NOMO-1 treated with dmso at 0.1 percent for 144 hours (cell line): ENCODE results near the gene SGCA.

Experiments
- DNase-seq: peaks from one replicate; lab custom pipeline; 2025; ENCODE audit not compliant: unreplicated experiment; lab: John Stamatoyannopoulos, UW

SGCA gene

DNA sequence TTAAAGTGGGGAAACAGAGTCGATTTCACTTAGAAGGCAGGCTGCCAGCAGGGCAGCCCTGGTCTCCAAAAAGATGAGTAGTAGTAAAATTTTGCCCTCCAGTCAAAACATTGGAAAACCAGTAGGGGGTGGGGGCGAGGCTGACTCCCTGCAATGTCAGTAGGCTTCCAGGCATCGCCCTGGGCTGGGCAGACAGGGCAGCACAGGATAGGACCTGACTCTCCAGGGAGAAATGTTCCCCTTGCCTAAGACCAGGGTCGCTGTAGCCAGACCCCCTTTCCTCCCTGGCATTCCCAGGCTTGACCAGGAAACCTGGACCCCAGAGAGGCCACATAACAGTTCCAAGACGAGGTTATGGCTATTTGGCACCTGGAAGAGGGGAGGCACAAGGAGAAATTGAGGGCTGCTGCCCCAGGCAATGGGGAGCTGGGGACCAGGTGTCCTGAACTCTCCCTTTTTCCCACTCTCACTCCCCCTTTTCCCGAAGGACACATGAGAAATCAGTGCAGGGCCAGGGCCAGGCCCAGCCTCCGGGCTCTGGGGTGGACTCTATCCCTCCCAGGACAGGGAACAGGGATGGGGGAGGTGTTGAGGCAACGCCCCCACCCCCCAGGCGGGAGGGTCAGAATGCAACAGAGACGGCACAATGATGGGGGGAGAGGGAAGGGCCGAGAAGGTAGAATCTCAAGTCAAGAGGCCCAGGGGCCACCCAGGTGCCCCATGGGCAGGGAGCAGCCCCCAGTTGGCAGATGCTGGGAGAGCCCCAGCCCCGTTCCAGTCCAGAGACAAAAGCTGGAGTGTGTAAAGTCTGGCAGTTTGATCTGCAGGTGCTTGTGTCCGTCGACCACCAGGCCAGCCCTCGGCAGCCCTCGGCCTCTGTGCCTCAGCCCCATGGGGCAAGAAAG is 31.3 kb upstream of the SGCA start:
- DNase-seq: no peak

DNA sequence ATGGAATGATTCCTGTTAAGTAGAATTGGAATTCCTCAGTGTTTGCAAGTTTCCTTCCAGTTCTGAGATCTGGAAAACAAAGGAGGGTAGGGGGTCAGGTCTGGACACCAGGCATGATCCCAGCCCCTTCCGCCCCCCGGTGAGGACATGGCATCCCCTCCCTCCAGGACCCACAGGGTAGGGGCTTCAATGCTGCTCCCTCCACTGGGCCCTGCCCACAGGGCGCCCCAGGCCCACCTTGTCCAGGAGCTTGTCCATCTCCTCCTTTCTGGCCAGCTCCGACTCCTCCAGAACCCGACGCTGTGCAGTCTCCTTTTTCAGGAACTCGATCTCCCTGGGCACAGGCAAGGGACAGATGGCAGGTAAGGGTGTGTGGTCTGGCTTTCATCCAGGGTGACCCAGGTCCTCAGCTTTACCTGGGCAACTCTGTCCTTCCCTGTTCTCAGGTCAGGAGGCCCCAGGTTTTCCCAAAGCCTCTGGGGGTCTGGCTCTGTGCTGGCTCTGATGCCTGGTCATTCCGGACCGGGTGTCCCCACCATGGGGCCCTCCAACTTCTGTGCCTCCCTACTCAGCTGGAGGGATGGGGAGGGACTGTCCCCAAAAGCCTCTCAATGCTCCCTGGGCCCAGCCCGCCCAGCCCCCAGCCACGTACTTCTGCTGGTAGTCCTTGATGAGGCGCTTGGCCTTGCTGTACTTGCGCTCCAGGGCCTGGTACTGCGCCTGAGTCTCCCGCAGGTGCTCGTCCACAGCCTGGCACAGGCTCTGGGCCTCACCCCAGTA is 30.3 kb upstream of the SGCA start:
- DNase-seq: no peak

DNA sequence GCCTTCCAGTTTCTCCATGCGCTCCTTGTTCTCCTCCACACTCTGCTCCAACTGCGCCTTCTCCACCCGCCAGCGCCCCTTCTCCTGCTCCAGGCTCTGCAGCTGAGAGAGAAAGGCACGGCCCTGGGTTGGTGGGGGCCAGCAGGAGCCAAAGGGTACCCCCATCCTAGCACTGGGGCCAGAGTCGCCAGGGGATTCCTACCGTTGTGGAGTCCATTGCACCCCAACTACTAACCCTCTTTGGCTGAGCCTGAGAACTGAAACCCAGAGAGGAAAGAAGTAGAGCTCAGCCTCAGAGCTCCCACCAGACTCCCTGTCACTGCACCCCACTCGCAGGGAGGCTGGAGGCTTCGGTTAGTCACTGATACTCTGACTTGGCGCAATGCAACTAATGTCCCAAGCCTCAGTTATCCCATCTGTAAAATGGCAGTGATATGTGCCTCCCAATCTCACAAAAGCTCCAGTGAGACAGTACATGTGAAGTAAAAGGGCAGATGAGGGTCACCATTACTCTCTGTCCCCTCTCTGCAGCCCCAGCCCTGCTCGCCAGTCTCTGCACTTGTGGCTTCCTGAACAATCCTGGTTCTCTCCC is 29.6 kb upstream of the SGCA start:
- no peak for DNase-seq

DNA sequence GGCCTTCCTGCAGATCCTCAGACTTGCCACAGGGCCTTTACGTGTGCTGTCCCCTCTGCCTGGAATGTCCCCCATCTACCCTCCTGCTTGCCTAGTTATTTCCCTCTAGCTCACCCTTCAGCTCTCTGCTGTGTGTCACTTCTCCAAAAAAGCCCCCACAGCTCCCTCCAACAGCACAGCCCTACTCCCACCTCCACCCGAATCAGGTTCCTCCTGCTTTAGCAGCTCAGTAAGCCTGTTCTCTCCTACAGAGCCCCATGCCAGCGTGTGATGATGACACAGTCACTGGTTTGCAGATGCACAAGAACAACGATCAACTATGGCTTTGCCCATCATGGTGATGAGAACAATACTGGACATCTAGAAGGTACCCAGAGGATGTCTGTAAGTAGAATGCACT is 28.8 kb upstream of the SGCA start:
- no peak for DNase-seq

DNA sequence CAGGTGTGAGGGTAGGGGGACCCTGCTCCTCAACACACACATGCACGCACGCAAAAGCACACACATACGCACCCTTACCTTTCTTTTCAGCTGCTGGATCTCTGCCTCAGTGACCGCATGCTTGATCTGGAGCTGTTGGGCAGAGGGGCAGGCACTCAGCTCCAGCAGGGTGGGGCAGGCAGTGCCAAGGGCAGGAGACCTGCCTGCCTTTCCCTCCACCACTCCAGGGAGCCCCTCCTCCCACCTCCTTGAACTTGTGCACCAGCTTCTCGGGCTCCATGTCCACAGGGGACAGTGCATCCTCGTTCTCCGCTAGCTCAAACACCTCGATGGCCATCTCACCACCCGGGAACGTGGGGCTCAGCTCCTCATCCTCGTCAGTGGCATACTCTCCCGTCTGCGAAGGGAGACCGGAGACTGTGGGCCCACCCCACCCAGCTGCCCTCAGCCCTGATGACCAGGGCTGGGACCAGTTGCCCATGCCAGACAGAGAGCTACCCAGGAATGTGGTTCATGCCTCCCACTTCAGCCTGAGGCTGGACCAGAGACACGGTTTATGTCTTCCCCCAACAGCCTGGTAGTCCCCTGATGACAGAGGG is 26.5 kb upstream of the SGCA start:
- no peak for DNase-seq

DNA sequence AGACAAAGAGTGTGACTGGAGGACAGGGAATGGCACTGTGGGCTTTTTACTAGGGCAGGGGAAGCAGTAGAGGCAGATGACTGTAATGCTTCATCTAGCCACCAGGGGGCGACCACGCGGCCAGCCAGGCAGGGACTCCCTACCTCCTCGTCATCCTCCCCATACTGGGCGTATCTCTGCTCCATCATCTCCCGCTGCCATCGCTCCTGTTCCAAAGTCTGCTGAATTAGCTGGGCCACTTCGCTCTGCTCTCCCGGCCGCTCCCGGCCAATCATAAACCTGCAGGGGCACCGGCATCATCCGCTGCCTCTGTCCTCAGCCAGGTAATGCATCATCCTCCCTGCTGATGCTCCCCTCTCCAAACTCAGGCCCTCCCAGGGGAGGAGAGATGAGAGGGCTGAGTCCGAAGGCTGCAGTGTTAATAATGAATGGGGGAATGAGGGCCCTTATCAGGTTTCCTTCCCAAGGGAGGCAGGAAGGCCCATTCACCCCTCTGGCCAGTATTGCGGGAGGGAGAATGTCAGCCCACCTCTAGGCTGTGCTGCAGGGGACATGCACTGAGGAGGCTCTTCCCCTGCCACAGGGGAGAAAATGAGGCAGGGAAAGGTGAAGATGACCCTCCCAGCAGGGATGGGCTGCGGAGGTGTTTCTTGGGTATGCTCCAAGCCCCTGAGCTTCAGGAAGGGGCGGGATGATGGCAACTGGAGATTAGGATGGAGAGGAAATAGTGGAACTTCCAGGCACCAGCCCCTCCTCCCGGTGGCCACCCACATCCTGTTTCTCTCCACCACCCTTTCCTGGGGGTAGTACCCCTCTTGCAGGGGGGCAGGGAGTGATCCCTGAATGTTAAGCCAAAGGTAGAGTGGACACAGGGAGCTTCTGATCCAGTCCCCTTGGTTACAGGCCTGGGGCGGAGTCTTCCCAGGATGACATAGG is 25.6 kb upstream of the SGCA start:
- DNase-seq: peak; percentile 49

DNA sequence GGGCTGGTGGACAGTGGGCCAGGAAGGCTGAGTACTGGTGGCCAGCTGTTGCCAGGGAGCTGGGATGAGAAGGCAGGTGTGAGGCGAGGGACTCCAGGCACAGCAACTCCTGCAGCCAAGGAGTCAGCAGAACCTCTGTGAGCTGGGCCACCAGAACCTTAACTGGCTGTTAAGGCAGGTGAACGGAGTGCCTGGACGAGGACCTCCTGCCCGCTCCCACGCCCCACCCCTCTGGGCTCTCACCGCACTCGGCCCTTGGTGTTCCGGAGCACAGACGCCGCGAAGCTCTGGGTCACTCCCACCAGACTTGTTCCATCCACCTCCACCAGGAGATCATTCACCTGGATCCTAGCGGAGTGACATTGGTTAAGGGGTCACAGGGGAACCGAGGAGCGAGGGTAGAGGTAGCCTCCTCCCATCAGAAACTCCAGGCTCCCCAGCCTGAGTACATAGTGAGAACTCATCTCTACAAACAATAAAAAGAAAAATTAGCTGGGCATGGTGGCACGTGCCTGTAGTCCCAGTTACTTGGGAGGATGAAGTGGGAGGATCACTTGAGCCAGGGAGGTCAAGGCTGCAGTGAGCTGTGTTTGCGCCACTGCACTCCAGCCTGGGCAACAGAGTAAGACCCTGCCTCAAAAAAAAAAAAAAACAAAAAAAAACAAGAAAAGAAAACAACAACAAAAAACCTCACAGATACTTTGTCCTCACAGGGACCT is 24.6 kb upstream of the SGCA start:
- no peak for DNase-seq

DNA sequence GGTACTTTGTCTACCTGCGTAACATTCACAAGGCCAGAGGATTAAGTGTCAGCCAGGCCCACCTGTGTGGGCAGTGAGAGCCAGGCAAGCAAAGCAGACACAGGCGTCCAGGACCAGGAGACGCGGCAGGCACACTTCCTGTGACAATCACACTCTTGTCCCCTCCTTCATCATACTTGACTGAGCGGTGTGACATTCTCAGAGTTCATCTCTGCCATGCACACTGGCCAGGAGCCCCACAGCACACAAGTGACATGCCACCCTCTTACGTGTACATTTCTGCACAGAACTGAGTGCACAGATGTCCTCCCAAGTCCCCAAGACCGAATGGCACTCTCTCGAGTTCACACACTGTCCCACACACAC is 24.1 kb upstream of the SGCA start:
- DNase-seq: no peak

DNA sequence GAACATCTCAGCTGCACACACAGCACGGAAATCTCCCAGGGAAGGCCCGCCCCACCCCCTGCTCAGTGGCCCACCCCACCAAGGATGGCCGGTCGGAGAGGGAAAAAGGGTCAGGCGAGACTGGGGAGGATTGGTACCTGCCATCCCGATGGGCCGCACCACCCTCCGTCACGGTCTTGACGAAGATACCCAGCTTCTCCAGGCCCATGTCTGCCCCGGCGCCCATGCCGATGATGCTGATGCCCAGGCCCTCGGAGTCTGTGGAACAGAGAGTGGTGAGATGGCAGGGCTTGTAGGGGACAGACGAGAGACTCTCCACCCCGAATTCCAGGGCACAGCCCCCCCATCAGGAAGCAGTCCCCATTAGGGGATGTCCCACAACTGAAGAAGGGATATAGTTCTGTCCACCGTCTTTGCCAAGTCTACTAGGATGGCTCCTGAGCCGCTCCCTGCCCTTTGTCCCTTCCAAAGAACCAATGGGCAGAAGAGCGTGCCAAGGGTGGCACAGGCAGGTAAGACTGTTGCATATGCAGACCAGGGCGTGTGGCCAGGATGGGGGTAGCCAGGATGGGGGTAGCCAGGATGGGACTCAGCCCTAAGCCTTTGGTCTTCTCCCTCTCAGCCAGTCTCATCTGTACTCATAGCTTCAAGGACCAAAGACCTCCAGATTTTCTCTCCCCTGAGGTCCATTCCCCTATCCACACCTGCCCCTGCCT is 22.2 kb upstream of the SGCA start:
- no peak for DNase-seq

DNA sequence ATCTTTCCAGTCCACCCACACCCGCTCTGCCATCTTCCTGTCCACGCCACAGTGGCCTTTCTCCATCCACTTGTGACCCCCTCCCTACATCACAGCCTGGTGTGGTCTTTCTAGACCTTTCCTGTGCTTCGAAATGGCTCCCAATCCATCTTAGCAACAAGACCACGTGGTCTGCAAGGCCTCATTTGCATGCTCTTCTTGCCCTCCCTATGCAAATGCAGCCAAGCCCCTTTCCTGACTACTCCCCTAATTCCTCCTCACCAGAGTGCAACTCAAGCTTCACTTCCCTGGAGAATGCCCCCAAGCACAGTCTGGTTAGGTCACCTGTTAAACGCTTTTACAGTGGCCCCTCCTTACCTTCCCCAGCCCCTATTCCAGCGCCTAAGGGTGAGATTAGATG is 21.4 kb upstream of the SGCA start:
- DNase-seq: no peak

DNA sequence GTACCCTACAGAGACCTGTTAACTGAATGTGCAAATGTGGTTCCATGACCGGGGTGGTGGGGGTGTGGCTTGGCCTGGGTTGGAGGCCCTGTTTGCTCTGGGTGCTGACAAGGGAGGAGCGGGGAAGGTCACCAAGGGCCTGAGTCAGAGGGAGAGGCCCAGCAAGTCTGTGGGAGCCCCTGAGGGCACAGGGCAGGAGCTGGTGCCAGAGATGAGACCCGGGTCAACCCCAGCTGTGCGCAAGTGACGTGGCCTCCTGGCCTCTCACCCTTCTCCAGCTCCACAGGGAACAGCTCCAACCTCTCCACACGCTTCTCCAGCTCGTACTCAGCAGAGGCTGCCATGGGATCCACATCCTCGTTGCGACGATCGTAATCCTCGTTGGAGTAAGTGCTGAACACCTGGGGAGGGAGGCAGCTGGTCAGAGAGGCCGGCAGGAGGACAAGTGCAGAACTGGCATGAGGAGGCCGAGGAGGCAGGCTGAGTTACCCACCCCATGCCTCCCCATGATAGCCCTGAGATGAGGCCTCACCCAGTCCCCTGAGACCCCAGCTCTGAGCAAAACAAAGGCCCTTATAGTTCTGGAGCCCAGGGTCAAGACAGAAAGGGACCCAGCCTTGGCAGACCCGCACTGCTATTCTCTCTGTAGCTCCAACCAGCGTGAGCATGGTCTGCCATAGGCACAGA is 20.8 kb upstream of the SGCA start:
- DNase-seq: no peak

DNA sequence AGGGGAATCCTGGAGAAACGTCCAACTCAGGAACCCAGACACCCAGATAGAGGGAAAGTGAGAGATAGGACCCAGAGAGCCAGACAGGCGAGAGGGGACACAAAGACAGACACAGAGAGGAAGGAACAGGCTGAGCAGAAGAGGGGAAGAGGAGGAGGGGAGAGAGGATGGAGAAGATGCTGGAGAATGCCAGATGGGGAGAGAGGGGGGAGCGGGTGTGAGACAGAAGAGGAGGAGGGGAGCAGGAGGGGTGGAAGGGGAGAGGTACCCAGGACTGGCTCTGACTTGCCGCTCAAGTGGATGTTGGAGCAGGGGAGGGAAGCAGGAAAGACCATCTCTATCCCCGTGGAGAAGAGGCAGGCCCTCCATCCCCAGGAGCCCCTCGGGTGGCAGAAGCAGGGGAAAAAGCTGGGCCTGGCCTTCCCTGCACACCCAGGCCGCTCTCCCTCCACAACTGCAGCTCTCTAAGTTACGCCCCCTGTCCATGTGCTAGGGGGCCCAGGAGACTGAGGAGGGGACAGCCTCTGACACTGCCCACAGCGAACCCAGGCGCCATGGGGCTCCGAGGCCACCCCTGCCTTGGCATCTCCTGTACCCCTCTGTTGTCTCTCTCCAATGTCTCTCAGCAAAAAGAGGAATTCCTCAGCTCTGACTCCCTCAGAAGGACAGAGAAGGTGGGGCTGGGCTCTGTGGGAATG is 20.1 kb upstream of the SGCA start:
- DNase-seq: no peak

DNA sequence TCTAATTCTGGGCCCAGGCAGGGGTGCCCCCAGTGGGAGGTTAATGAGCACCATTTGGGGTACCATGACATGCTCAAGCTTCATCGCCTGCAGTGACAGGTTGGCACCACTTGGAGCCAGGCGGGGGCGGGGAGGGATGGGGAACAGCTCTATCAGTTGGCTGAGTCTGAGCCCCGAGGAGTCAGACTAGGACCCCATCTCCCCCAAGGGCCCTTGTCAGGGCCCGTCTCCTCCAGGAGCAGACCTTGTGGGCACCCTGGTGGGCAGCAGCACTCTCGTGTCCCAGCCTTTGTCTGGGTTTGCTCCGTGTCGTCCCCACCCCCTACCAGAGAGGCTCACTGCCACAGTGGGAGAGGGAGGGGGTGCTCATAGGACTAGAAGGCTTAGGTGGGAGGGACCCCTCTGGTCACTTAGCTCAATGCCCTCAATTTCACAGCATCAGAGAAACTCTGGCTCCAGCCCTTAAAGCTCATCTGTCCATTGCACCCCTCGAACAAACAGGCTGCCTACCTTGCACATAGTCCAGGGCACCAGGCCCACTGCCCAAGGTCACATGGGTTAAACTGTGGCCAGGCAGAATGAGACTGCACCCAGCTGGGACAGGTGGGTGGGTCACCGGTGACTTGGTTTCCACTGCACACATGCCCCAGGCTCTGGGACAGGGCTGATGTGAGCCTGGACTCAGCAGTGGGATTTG is 19.4 kb upstream of the SGCA start:
- DNase-seq: no peak

DNA sequence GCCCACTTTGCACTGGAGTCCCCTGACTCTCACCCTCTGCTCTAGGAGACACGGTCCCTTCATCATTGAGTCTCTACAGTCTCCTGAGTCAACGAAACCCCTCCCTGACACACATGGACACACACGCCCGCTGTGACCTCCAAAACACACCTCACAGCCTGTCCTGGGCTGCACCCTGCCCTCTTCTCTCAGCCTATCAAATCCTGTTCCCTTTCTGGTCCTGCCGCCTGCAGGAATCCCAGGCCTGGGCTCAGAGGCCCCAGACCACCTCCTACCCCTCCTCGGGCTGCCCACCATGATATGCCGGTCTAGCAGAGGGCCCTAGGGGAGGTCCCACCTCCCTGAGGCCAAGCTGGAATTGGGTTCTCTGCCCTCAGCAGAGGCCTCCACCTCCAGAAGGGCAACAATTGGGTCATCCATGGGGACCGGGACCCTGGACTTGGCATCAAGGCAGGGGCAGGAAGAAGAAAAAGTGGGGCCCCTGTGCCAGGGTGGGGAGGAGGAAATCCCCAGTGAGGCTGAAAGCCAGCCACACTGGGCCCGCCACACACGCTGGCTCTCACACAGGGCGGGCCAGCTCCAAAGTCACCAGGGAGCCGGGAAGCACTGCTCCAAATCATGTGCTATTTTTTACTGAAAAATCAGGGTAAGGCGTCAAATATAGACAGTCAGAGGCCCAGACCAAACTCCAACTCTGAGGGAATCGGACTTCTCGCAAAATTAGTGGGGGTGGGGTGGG is 18.7 kb upstream of the SGCA start:
- no peak for DNase-seq

DNA sequence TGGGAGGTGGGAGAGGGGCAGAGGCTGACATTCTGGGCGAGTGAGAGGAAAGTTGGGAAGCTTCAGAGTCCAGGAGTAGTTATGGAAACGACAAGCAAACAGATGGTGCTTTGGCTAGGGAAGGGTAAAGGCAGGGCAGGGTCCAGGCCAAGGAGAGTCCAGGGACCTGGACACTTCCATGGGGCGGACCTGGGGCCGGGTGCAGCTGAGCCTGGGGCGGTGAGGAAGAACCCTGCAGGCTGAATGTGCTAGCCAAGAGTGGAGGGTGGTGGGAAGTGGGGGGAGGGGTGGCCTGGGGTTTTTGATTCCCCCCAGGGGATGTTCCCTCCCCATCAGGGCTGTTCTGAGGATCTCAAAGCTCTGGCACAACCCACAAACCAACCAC is 18.0 kb upstream of the SGCA start:
- no peak for DNase-seq

DNA sequence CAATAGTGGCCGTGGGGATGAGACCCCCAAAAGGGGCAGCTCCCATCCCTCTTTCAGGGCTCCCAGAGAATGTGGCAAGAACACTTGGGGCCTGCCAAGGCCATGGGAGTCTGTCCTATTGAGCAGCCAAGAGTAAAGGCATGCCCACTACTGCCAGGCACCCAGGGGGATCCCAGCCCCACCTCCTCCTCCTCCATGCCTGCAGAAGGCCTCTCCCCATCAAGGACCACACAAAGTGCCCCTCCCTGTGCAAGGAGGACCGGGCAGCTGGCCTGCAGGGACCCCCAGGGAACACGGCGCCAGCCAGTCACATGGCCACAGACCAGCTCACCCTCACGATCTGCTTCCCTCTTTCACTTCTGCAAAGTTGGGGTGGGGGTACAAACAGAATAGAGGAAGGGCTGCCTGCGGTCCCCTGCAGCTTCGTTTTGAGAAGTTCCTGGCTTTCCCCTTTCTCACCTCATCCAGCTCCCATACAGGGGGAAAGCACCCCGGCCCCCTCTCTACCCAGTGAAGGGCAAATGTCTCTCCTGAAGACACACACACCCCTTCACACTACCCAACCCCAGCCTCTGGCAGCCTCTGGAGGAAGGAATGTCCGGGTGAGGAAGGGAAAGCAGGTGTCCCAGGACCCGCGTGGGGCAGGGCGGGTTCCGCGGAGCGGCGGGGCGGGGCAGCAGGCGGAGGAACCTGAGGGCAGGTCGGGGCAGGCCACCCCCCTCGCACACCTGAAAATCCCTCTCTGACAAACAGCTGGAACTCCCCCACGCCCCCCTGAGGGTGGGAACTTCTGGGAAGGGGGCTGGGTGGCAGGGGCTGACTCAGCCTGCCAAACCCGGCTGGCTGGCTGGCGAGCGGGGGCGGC is 17.3 kb upstream of the SGCA start:
- DNase-seq: peak; percentile 97
